ENCODE measurements around the gene ZFHX3.
A peak's percentile ranks its signal among the peaks of the same experiment; 100 is the strongest.

ZFHX3 gene

GRCh38 chr16:73067671-73068540 lies 20.0 kb upstream of the ZFHX3 start:
- no peak for DNase-seq

- DNase-seq, result no peak
These were observed 19.2 kb upstream of the ZFHX3 start for GRCh38 chr16:73066927-73067670.

GRCh38 chr16:73066331-73066926 lies 18.5 kb upstream of the ZFHX3 start:
- DNase-seq, result no peak

GRCh38 chr16:73065632-73066330 lies 17.9 kb upstream of the ZFHX3 start:
- DNase-seq, result no peak

GRCh38 chr16:73064994-73065545 lies 17.1 kb upstream of the ZFHX3 start:
- DNase-seq, result no peak

- DNase-seq, result peak in 1 of 2 donors; percentile 56
These were observed 16.5 kb upstream of the ZFHX3 start for GRCh38 chr16:73064212-73064993.

GRCh38 chr16:73063854-73064211 lies 15.9 kb upstream of the ZFHX3 start:
- DNase-seq, result no peak

GRCh38 chr16:73062743-73063733 lies 15.1 kb upstream of the ZFHX3 start:
- no peak for DNase-seq

- no peak for DNase-seq
These were observed 14.2 kb upstream of the ZFHX3 start for GRCh38 chr16:73062001-73062616.

GRCh38 chr16:73060892-73061490 lies 13.1 kb upstream of the ZFHX3 start:
- DNase-seq, result no peak

- no peak for DNase-seq
These were observed 12.1 kb upstream of the ZFHX3 start for GRCh38 chr16:73059779-73060615.

GRCh38 chr16:73058616-73059409 lies 10.9 kb upstream of the ZFHX3 start:
- no peak for DNase-seq

GRCh38 chr16:73058221-73058615 lies 10.3 kb upstream of the ZFHX3 start:
- peak in 1 of 2 donors; percentile 34 for DNase-seq

- DNase-seq, result no peak
These were observed 9.6 kb upstream of the ZFHX3 start for GRCh38 chr16:73057291-73058210.

- DNase-seq, result no peak
These were observed 9.0 kb upstream of the ZFHX3 start for GRCh38 chr16:73056921-73057290.

GRCh38 chr16:73056448-73056847 lies 8.5 kb upstream of the ZFHX3 start:
- no peak for DNase-seq
